ENCODE results near the gene TXNDC9.
A peak's percentile ranks its signal among the peaks of the same experiment; 100 is the strongest.
"Not testable (repeated sequence)": the region's sequence is repeated elsewhere in the genome, so short reads cannot be mapped to it uniquely, and the experiment has no call there.

The TXNDC9 gene, protein sequence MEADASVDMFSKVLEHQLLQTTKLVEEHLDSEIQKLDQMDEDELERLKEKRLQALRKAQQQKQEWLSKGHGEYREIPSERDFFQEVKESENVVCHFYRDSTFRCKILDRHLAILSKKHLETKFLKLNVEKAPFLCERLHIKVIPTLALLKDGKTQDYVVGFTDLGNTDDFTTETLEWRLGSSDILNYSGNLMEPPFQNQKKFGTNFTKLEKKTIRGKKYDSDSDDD

DNA sequence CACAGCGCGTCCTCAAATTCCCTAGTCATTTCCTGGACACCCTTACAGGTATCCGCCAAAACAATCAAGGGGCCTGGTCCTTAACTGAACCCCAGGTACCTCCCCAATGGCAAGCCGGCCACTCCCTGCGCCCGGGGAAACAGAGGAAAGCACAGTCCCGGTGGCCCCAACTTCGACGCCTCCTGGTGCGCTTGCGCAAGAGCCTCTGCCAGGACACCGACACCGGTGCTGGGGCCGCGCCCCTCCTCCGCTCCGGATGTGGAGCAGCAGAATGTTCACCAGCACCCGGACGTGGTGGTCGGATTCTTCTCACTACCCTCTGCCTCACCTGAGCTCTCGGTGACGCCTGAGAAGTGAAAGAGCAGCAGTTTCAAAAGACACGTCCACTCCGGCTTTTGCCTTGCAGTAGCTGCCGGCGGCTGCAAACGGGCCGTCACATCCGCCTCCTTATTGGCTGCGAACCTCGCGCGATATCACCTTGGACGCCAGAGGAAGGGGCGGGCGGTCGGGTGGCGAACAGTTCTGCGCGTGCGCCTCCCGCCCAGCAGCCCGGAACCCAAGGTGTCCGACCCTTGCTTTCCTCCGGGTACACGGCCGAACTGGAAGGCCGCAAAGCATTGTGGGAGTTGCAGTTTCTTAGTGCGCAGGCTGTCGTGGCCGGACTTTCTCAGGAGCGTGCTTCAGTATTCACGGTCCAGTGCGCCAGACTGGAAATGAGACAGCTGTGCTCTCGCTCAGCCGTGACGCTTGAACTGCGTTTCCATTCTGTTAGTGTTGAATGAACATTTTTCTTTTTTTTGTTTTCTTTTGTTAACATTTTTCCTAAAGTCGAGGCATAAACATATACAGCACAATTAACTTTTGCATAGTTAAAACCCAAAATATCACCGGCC lies at the start of gene TXNDC9:
Gene TXNDC9, minus strand, starts transcription at position 423 of the 893 bp plus-strand sequence. CDS start 3,123 bp downstream, outside the sequence.
- DNase-seq, result peak; percentile 99

DNA sequence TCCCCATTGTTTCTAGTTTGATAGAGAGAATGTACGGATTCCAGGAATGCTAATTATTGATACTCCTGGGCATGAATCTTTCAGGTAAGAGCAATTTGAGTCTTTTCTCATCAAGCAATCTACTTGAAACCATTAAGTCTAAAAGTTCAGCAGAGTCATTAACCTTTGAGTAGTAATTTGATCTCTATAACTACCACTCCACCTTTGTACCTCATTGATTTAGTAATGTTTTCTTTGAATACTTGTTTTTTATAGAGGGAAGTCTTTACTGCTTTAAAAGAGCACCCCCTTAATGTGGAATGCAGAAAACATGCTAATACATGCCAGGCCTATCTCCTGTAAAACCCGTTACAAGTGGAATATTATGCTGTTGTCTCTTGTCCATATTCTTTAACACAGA lies 46.0 kb upstream of the TXNDC9 start:
- no peak for DNase-seq

DNA sequence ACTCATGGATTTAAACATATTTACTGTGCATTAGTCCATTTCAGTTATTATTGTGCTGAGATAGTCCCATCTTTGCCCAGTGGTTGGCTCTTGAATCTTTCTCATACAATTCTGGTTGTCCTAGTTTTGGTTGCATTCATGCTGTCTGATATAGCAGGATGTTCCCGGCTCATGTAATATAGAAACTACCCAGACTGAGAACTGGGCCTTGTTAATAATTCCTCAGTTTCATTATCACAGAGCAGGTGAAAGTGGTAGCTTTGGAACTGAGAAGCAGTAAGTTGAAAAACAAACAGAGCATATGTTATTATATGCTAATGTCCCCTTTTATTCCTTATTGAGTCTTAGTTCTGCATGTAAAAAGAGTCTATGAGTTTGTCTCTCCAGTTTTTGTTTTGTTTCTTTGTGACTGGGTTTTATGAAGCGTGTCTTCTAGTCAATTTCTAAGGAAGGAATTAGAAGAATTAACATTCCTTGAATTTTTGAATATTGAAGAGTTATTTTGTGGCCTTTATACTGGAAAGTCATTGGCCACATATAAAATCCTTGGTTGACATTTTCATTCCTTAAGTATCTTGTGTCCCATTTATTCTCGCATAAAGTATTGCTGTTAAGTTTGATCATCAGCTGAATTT lies 44.4 kb upstream of the TXNDC9 start:
- peak; percentile 63 for DNase-seq

DNA sequence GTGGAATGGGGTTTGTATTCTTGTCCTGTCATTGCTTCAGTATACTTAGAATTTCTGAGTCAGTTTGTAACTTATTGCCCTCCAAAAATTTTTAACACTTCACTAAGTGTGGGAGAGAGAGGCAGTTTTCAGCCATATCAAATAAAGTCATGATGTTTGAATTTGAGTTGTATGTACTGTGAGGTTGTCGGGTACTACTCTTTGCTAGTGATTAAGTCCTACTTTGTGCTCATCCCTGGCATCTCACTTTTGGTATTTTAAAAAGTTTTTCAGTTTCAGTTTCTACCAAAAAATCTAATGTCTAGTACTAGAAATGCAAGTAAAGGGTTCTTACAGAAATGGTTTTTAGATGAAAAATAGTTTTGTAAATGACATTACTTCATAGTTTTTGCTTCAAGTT lies 41.7 kb upstream of the TXNDC9 start:
- DNase-seq, result peak; percentile 65

DNA sequence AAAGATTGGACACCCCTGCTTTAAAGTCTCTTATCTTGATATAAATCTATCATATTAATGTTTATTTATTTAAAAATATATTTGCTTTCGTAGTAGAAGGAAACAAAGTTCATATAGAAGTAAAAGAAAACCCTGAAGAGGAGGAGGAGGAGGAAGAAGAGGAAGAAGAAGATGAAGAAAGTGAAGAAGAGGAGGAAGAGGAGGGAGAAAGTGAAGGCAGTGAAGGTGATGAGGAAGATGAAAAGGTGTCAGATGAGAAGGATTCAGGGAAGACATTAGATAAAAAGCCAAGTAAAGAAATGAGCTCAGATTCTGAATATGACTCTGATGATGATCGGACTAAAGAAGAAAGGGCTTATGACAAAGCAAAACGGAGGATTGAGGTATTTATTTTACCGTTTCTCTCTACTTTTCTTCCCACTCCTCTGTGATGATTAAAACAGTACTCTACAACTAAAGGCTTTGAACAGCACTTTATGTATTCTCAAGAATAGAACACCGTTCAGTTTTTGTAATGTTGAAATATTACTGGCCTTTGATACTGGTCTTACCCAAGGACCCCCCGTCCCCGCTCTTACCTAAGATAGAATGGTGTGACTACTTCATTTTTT lies 40.2 kb upstream of the TXNDC9 start:
- DNase-seq, result peak; percentile 48

DNA sequence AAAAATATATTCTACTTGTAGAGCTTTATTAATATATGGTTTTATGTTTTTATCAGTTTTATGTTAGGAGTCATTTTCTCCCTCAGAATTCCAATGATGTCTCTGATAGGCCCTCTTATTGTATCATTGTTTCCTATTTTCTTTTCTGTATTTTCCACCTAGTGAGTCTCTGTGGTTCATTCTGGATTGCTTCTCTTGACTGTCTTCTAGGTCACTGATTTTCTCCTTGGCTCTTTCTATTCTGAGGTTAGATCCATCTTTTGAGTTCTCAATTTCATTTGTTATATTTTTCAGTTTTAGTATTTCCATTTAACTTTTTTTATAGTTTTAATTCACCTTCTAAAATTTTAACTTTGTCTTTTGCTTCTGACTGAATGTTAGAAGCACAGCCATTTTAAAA lies 38.6 kb upstream of the TXNDC9 start:
- DNase-seq, result no peak

DNA sequence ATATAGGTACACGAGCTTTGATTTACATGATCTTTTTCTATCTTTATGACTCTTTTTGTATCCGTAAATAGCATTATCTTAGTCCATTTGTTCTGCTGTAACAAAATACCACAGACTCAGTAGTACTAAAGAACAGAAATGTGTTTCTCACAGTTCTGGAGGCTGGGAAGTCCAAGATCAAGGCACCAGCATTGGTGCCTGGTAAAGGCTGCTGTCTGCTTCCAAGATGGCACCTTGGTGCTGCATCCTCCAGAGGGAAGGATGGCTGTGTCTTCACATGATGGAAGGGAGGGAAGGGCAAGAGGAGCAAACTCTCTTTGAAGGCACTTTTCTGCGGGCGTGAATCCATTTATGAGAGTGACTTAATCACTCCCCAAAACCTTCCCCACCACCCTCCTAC lies 37.0 kb upstream of the TXNDC9 start:
- no peak for DNase-seq

DNA sequence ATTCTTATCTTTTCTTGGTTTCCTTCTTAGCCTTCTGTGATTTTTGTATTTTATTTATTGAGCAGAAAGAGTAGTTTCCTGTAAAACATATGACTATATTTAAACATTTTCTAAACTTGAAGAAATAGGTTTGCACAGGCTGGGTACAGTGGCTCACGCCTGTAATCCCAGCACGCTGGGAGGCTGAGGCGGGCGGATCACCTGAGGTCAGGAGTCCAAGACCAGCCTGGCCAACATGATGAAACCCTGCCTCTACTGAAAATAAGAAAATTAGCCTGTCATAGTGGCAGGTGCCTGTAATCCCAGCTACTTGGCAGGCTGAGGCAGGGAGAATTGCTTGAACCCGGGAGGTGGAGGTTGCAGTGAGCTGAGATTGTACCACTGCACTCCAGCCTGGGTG lies 32.7 kb upstream of the TXNDC9 start:
- DNase-seq, result not testable (repeated sequence)

DNA sequence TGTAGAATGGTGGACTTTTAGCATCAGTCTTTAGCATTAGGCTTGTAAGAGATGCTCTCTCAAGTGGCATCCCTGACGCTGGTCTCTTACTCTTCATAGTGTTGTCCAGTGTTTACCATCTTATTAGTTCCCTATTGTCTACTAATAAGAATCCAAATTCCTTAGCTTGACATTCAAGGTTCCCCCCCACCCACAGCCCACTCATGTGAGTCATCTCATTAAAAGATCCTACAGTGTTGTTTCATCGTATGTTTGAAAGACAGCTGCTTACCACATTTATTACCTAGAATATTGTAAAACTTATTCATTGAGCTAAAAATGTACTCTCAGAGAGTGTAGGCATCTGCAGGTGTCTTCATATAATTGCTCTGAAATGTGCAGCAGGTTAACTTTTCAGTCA lies 29.5 kb upstream of the TXNDC9 start:
- DNase-seq, result no peak

DNA sequence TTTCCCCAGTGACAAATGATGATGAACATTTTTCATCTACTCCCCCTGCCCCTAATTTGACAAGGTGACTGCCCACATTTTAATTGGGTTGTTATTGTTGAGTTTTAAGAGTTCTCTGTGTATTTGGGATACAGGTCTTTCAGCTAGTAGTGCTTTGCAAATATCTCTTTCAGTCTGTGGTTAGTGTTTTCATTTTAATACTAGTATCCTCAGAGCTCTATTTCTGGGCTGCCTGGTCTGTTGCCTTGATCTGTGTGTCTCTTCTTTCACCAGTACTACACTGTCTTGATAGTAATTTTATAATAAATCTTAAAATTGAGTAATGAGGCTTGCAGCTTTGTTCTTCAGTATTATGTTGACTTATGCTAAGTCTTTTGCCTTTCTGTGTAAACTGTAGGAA lies 20.7 kb upstream of the TXNDC9 start:
- no peak for DNase-seq

DNA sequence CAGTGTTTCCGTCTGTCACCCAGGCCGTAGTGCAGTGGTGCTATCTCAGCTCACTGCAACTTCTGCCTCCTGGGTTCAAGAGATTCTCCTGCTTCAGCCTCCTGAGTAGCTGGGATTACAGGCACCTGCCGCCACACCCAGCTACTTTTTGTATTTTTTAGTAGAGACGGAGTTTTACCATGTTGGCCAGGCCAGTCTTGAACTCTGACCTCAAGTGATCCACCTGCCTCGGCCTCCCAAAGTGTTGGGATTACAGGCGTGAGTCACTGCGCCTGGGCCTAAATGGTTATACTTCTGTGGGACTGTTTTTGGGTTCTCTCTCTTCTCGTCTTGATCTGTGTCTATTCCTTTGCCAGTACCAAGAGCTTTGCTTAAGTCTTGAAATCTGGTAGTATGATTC lies 18.7 kb upstream of the TXNDC9 start:
- not testable (repeated sequence) for DNase-seq

DNA sequence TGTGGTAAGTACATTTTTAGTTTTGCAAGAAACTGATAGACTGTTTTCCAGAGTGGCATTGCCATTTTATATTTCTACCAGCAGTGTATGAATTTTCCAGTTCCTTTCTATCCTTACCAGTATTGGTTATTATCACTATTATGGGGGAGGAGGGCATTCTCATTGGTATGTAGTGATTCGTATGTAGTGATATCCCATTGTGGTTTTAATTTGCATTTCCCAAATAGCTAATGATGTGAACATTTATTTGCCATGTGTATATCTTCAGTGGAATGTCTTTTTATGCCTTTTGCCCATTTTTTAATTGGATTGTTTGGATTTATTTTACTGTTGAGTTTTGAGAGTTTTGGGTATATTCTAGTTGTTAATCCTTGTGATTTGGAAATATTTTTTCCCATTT lies 17.9 kb upstream of the TXNDC9 start:
- DNase-seq, result no peak

DNA sequence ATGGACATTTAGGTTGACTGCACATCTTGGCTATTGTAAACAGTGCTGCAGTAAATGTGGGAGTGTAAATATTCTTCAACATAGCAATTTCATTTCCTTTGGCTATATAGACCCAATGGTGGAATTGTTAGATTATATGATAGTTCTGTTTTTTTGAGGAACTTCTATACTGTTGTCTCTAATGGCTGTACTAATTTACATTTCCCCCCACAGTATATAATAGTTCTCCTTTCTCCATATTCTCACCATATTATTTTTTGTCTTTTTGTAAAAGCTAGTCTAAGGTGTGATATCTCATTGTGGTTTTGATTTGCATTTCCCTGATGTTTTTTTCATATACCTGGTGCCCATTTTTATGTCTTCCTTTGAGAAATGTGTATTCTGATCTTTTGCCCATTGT lies 14.1 kb upstream of the TXNDC9 start:
- DNase-seq, result no peak

DNA sequence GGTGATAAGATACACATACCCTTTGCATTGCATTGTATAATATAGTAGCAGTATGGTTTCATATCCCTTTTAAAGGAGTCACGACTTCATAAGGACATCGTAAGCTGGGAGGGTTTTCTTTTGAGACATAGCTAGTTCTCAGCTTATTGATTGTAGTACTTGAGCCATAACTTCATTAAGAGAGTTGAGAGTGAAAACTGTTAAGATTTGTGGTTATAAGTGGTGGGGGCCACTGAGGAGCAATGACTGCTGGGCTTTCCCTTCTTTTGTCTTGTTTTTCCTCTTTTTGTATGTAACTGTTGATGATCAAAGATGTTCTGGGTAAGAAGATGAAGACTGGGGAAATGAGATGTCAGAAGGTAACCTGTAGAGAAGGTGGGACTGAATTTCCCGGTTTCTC lies 12.0 kb upstream of the TXNDC9 start:
- peak; percentile 41 for DNase-seq

DNA sequence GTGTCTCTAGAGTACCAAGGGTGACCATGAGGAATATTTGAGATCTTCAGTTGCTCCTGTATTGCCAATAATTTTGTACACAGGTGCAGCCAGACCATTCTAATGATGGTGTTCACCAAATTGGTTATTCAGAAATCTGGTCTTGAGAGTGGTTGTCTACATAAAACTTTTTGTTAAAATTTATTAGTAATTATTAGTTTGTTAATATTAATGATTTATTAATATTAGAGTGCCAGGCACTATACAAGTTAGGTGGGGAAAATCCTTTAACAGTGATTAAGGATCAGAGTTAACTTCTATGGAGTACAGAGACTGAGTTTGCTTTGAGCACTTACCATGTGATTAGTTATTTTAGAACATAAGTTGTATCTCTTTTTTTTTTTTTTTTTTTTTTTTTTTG lies 10.1 kb upstream of the TXNDC9 start:
- no peak for DNase-seq

DNA sequence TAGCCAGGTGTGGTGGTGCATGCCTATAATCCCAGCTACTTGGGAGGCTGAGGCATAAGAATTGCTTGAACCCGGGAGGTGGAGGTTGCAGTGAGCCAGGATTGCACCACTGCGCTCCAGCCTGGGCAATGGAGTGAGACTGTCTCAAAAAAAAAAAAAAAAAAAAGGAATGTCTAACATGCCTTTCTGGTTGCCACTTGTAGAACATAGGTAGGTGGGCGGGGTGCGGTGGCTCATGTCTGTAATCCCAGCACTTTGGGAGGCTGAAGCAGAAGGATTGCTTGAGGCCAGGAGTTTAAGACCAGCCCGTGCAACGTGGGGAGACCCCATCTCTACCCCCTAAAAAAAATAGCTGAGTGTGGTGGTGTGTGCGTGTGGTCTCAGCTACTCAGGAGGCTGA lies 9.3 kb upstream of the TXNDC9 start:
- DNase-seq, result not testable (repeated sequence)

DNA sequence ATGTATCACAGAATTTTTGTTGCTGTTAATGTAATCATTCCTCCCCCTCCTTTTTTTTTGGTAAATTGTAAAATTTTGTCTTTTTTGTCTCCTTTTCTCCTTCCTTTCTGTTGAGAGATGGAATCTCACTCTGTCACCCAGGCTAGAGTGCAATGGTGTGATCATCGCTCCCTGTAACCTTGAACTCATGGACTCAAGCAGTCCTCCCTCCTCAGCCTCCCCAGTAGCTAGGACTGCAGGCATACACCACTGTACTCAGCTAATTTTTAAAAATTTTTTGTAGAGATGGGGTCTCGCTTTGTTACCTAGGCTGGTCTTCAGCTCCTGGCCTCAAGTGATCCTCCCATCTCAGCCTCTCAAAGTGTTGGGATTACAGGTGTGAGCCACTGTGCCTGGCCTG lies 6.4 kb upstream of the TXNDC9 start:
- DNase-seq, result no peak

DNA sequence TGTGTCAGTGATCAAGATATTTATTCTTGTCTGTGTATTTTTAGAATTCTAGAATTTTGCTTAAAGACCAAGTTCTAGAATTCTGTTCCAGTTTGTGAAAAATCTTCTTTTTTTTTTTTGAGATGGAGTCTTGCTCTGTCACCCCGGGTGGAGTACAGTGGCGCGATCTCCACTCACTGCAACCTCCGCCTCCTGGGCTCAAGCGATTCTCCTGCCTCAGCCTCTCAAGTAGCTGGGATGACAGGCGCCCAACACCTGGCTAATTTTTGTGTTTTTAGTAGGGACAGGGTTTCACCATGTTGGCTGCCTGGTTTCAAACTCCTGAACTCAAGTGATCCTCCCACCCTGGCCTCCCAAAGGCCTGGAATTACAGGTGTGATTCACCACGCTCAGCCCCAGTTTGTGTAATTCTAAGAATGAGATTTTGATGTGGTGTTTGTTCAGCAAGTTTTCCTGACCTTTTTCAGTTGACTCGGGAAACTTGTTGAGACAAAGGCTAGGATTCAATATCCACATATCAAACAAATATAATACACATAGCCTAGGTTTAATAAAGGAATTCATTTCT lies 4.6 kb upstream of the TXNDC9 start:
- DNase-seq, result peak; percentile 8

DNA sequence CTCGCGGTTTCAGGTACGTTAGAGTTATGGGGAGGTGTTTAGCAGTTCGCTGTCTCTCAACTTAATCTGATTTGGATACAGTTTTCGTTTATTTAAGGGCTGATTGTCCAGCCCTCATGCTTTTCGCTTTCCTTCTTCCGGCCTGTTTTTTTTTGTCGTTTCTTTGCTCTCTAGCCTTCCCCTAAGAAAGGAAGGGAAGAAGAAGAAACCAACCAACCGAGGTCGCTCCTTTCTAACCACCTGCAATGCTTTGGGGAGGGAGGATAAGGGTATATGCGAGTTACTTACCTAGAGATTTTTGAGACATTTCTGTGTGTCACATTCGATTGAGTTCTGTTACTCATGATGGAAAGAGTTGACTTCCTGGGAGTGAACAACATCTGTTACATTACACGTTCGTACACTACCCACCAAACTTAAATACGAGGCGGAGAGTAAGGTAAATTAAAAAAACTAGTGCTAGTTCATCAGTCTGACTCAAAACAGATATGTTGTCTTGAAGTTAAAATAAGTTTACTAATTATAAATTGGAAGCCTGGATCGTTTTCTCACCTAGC lies 2.0 kb upstream of the TXNDC9 start:
- peak; percentile 28 for DNase-seq

DNA sequence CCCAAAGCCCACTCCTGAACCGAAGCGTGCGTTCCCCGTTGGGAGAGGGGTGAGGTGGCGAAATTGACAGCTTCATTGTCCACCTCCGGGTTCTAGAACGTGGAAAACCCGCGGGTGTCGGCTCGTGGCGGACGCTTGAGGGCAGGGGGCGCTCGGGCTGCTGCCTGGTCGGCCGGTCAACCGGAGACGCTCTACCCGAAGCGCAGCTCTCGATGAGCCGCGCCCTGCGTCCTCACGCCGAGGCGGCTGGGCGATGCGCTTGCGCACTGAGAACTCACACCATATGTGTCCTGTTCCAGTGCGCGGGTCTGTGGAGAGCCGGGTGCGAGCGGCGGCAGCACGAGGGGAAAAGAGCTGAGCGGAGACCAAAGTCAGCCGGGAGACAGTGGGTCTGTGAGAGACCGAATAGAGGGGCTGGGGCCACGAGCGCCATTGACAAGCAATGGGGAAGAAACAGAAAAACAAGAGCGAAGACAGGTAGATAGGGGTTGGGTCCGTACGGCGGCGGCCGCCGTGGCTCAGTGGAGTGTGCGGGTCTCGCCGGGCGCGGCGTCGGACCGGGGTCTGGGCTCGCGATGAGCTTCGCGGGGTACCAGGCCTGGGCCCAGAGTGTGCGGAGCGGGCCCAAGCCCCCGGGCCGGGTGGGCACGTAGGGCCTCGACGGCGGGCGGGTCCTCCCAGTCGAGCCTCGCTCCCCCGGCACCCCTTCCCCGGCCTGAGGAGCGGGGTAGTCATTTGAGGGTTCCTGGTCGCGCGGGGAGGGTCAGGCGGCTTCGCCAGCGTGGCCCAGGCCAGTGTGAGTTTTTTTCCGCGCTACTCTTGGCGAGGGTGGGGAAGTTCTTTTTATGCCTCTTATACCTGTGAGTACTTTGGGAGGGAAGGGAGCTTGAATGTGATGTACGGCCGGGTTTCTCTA lies 1.2 kb upstream of the TXNDC9 start, which contains the start of gene EIF5B:
Gene EIF5B, plus strand, starts transcription at position 277 of the 916 bp plus-strand sequence. Its CDS starts 166 bp downstream, at position 443.
- peak; percentile 98 for DNase-seq

DNA sequence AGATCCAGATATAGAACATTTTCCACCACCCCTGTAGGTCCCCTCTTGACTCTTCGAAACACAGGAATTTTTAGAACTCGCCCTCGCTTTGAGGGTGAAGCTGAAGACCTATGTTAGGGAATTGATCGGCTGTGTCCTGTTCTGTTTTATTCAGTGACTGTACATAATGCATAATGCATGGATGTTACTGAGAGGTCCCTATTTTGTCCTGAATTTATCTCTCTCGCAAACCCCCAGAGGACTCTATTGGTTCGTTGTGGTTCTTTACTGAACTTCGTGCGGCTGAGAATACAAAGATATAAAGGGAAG lies 625 bp upstream of the TXNDC9 start:
- no peak for DNase-seq

DNA sequence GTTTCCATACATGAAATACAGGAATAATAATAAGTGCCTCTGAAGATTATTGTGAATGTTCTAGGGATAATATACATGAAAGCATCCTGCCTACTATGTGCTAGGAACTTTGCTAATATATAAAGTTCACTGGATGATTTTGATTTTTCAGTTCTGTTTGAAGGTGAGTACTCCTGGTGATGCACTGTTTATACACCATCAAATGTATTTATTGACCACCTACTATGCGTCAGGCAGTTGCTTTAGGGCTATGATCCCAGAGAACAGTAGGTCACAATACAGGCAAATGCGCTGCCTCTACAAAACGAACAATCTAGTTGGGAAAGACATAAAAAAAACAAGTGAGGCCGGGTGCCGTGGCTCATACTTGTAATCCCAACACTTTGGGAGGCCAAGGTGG lies 10.7 kb downstream of the TXNDC9 start:
- no peak for DNase-seq
